K562 (cell line): ENCODE data around the gene CDADC1. TPM values are rescaled to one million over a fixed set of nuclear protein-coding genes. Genes with fewer than 3 reads are reported as not detected.
"Not testable (repeated sequence)": the region's sequence is repeated elsewhere in the genome, so short reads cannot be mapped to it uniquely, and the experiment has no call there.

ENCODE experiments used
- ATAC-seq: fragments of 200-7000 bp; cut with Tn5 transposase; 3 replicates; pipeline ENCODE4 v1.9.1; 2020; ENCODE audit warnings: moderate library complexity
- BruUV-seq: library from RNA; stranded (reverse); fragments of 400-500 nt; replicated peaks from 2 replicates; lab custom pipeline; 2021; lab: Mats Ljungman, UMichigan
- CTCF ChIA-PET: fragments of 300-600 bp; formaldehyde crosslinking; extraction: SDS; loops from one replicate; lab custom pipeline; 2021; ENCODE audit warnings: low intra/inter-chr PET ratio; lab: Yijun Ruan, JAX
- POLR2A ChIA-PET: fragments of 300-600, 350-650 bp; sonication (Branson Sonifier 250); formaldehyde crosslinking; extraction: SDS; loops from one replicate; lab custom pipeline; 2021; ENCODE audit warnings: antibody characterized with exemption, inconsistent platforms; lab: Yijun Ruan, JAX
- DNase-seq, 4 experiments: peaks; one replicate each; pipeline versions ENCODE4 v3.0.0 to v3.0.0-alpha.2; 2011 to 2018; ENCODE audit warnings: low spot score in 3 of 4, mixed read lengths in 3 of 4; ENCODE audit errors: extremely low read depth in 1 of 4
- FAIRE-seq: peaks from 2 replicates; lab custom pipeline; 2011; peaks lifted over from hg19 to GRCh38; lab: Jason Lieb, UNC
- H2AFZ ChIP-seq: 2 replicates; pipeline ENCODE4 v1.6.0; 2011; ENCODE audit warnings: low read depth, low read length, control low read depth, inconsistent platforms
- H3K27ac ChIP-seq: fragments of 200-600 bp; 3 replicates; pipeline ENCODE4 v1.8.0; 2011; ENCODE audit warnings: low read depth, mild to moderate bottlenecking, control low read depth, inconsistent platforms, low read length, moderate library complexity, mixed read lengths; ENCODE audit errors: extremely low read depth
- H3K27me3 ChIP-seq, 2 experiments: fragments of 300-600 bp in 1 of 2; 2 replicates in 1 of 2; 3 replicates in 1 of 2; pipeline versions ENCODE4 v1.6.0 to v1.8.0; 2011; ENCODE audit warnings: inconsistent platforms in 2 of 2, low read length in 2 of 2, mild to moderate bottlenecking in 1 of 2, mixed read lengths in 1 of 2, moderate library complexity in 1 of 2; ENCODE audit not compliant: control insufficient read depth in 2 of 2, insufficient read depth in 2 of 2
- H3K36me3 ChIP-seq: fragments of 300-600 bp; 3 replicates; pipeline ENCODE4 v1.8.0; 2011; ENCODE audit warnings: mild to moderate bottlenecking, low read length, inconsistent platforms; ENCODE audit not compliant: control insufficient read depth, insufficient read depth
- H3K4me1 ChIP-seq, 2 experiments: fragments of 200-600 bp in 1 of 2; replicated peaks in 1 of 2; 2 replicates in 1 of 2; 3 replicates in 1 of 2; pipeline versions ENCODE4 v1.5.1 to v1.8.0; 2011; ENCODE audit warnings: inconsistent platforms in 2 of 2, low read length in 2 of 2, mild to moderate bottlenecking in 1 of 2, mixed read lengths in 1 of 2, moderate library complexity in 1 of 2; ENCODE audit not compliant: control insufficient read depth in 2 of 2, insufficient read depth in 2 of 2
- H3K4me2 ChIP-seq: 2 replicates; pipeline ENCODE4 v1.6.1; 2011; ENCODE audit warnings: low read length, control low read depth, inconsistent platforms, mixed read lengths; ENCODE audit not compliant: insufficient read depth
- H3K4me3 ChIP-seq: fragments of 200-600 bp; sonication (generic), shearing (Covaris generic); 2 replicates; pipeline ENCODE4 v1.5.1; 2016; ENCODE audit warnings: control low read depth, inconsistent platforms
- H3K79me2 ChIP-seq: fragments of 200-600 bp; 3 replicates; pipeline ENCODE4 v1.8.0; 2011; ENCODE audit warnings: low read length, inconsistent platforms; ENCODE audit not compliant: control insufficient read depth, insufficient read depth
- H3K9ac ChIP-seq, 2 experiments: 2 replicates each; pipeline versions ENCODE4 v1.6.0 to v1.6.1; 2011; ENCODE audit warnings: low read depth in 2 of 2, low read length in 2 of 2, control low read depth in 1 of 2, inconsistent platforms in 1 of 2, mild to moderate bottlenecking in 1 of 2, mixed read lengths in 1 of 2; ENCODE audit not compliant: insufficient read depth in 1 of 2
- H3K9me1 ChIP-seq: one replicate; pipeline ENCODE4 v1.6.0; 2011; ENCODE audit warnings: inconsistent platforms, mild to moderate bottlenecking, low read length, moderate library complexity; ENCODE audit not compliant: control insufficient read depth, insufficient read depth
- H3K9me3 ChIP-seq: replicated peaks from 2 replicates; pipeline ENCODE4 v1.5.1; 2011; ENCODE audit warnings: low read depth, low read length, inconsistent platforms; ENCODE audit not compliant: control insufficient read depth, insufficient read depth
- H4K20me1 ChIP-seq: replicated peaks from 2 replicates; pipeline ENCODE4 v1.6.1; 2011; ENCODE audit warnings: low read length, inconsistent platforms, mixed read lengths; ENCODE audit not compliant: control insufficient read depth, insufficient read depth
- CBFA2T3 ChIP-seq: fragments of 450-650 bp; IDR thresholded peaks from 2 replicates; pipeline ENCODE4 v1.6.1; 2017
- HSF4 ChIP-seq: fragments of 250-450 bp; sonication (Bioruptor Pico); IDR thresholded peaks from 2 replicates; pipeline ENCODE4 v2.1.2; 2022; ENCODE audit warnings: mild to moderate bottlenecking, moderate library complexity, borderline replicate concordance
- ZNF121 ChIP-seq: sonication (generic); formaldehyde crosslinking; conservative IDR thresholded peaks from 2 replicates; pipeline ENCODE4 v1.8.0; 2022; ENCODE audit warnings: missing genetic modification reagents
- WGBS: fragments of 100-300 bp; shearing (Covaris generic); methylation state at CpG from one replicate; pipeline ENCODE4 v1.1.6; 2016; ENCODE audit warnings: low coverage, mixed read lengths; ENCODE audit not compliant: insufficient coverage; ENCODE audit errors: missing lambda C conversion rate; 5-methylcytosine and 5-hydroxymethylcytosine counted together
- in situ Hi-C: fragments of 300-500 bp; cut with MboI; formaldehyde crosslinking; loops from 4 replicates; pipeline ENCODE4 v1.15.0; 2018; ENCODE audit warnings: inconsistent platforms, mixed read lengths
- intact Hi-C: fragments of 100-400 bp; cut with micrococcal nuclease; formaldehyde crosslinking; loops from 2 replicates; pipeline ENCODE4 v1.14.2; 2022
- polyA plus RNA-seq, 8 experiments: library from polyadenylated mRNA; depleted of rRNA in 4 of 8; stranded (reverse) in 5 of 8; unstranded in 3 of 8; fragments of >200 nt; fragmentation: Nextera tagmentation in 2 of 8; fragmentation: Illumina TruSeq in 1 of 8; extraction: Ambion mirVana in 2 of 8; extraction: Trizol in 1 of 8; gene quantifications; 2 replicates each; pipeline versions ENCODE4 v1.2.1 to v1.2.3, GENCODE V29; 2011 to 2014; ENCODE audit warnings: inconsistent platforms in 1 of 8, missing spikeins in 1 of 8
- total RNA-seq, 7 experiments: library from RNA; depleted of rRNA in 6 of 7; stranded (reverse); fragments of >200 nt in 6 of 7; fragmentation: Illumina TruSeq in 2 of 7; extraction: Trizol in 2 of 7; gene quantifications; 2 replicates each; pipeline versions ENCODE4 v1.2.1 to v1.2.3, GENCODE V29; 2011 to 2021; ENCODE audit warnings: low replicate concordance in 1 of 7

The CDADC1 gene
- total and polyA plus RNA-seq, 9 of the 15 experiments (the other 6 are each of a cell fraction or from before 2014, with no cell fraction given), result 4.1 to 11.8 (median 6.3) TPM

GRCh38 chr13:49327145-49327544, 79.4 kb downstream of the CDADC1 start:
- H3K4me2 ChIP-seq, H3K27ac ChIP-seq, H4K20me1 ChIP-seq, ATAC-seq, H3K9me1 ChIP-seq, H3K36me3 ChIP-seq, H2AFZ ChIP-seq, CTCF ChIA-PET, BruUV-seq, intact Hi-C loops, POLR2A ChIA-PET, FAIRE-seq, DNase-seq, H3K9ac ChIP-seq, in situ Hi-C loops, H3K9me3 ChIP-seq, H3K4me3 ChIP-seq, H3K27me3 ChIP-seq, H3K4me1 ChIP-seq, H3K79me2 ChIP-seq: not testable (repeated sequence)
- 66% methylated on average over 2 of the region's 3 CpGs for WGBS

- CTCF ChIA-PET, result no interaction called here
- Histone ChIP-seq H3K4me3 (no peak overlapping the region), H3K27ac (no peak overlapping the region), H2AFZ (peak overlapping the region; percentile 72)
- TF ChIP-seq HSF4 (CRISPR knock-in tag) (no peak), CBFA2T3 (peak; percentile 16; the same call in 1 of the 2 replicates), ZNF121 (CRISPR knock-in tag) (peak; percentile 87)
- TF ChIP-seq, all 486 proteins: peak for 2
- Histone ChIP-seq H3K4me1 (peaks cover 0 to 5% of the 10 kb centered on the region in 2 experiments; a peak in 3 of 5 replicates), H3K9ac (no peak overlapping the region), H3K79me2 (no peaks in the 10 kb centered on the region), H3K9me3 (no peaks in the 10 kb centered on the region), H3K9me1 (no peaks in the 10 kb centered on the region), H4K20me1 (no peaks in the 10 kb centered on the region), H3K27me3 (no peaks in the 10 kb centered on the region), H3K36me3 (no peaks in the 10 kb centered on the region), H3K4me2 (no peak overlapping the region; the same call in 1 of the 2 replicates)
- intact Hi-C loops, result no loop called here
- peak; percentile 44 for FAIRE-seq
- no TSS peak for BruUV-seq
- in situ Hi-C loops, result no loop called here
- ATAC-seq, result no peak
- WGBS, result 48% methylated on average over 8 of the region's 8 CpGs
- DNase-seq, result no peak
- POLR2A ChIA-PET, result interaction anchor here (0.6 kb wide), 1 partner anchor 1561 kb away, joined by 3 read pairs; no protein-coding TSS in a partner anchor
Measured at GRCh38 chr13:49329831-49330545, 82.3 kb downstream of the CDADC1 start.
